ENCODE data around the gene IL36RN.

The IL36RN gene

DNA sequence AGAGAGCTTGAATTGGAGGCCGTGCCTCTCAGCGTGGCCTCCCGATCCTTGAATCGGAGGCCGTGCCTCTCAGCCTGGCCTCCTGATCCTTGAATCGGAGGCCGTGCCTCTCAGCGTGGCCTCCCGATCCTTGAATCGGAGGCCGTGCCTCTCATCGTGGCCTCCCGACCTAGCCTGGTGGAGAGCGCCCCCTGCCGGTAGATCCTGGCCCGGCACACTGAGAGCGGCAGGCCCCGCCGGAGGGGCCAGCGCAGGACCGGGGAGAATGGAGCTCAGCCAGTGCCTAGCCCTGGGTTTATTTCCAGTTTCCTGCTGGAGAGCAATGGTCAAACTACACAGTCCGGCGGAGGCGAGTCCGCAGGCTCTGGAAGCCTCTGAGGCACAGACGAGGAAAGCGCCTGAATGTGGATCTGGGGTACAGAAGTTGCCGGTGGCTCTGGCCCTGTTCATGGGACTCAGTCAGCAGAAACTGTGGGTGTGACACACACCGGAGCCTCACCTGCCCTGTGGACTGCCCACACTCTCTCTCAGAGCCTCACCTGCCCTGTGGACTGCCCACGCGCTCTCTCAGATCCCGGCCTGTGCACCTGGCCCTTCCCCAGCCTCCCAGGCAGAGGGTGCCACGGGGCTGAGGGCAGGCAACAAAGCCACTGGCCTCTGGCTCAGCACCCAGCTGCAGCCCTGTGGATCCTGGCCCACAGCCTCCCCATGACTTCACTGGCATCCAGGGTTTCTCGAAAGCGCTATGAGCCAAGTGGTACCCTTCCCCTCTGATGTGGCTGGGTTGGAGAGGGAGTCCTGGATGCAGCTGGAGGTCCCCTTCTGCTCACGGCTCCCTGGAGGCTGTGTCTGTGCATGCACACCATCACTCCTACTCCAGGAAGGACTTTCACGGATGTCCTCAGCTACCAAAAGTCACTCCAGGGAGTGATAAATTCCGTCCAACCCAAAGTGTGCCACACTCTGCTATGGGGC is 7.8 kb upstream of the IL36RN start:
- DNase-seq (ENCODE audit: low spot score), result no peak

DNA sequence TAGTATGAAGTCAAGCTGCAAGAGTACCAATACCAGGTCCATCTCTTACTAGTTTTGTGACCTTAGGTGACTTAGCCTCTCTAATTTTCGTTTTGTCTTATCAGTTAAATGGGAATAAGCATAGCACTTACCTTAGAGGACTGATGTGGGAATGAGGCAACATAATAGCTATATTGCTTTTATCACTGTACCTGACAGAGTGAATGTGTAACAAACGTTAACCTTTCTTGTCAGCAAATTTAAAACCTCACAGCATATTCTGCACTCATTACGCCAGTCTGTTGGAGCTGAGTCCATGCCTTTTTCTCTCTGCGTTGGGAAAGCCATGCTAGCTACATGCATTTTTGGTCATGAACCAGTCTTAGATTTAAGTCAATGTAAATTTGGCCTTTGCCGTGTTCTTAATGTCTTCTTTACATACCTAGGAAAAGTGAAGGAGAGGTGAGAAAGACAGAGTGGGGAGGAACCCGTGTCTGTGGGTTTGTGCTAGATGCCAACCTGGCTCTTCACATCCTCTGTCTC is 6.5 kb upstream of the IL36RN start, which contains the start of gene IL36B:
Gene IL36B, minus strand, starts transcription at position 472 of the 522 bp plus-strand sequence.
- DNase-seq (ENCODE audit: low spot score), result no peak

DNA sequence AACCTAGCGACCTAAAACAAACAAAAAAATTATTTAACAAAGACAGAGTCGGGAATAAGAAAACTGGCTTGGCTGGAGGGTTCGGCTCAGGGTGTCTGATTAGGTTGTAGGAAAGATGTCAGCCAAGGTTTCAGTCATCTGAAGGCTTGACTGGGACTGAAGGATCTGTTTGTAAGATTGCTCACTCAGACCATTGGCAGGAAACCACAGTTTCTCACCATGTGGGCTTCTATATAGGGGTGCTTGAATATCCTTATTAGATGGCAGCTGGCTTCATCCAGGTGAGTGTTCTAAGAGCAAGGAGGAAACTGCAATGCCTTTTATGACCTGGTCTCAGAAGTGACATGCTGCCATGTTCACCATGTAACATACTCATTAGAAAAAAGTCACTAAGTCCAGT is 5.3 kb upstream of the IL36RN start:
- no peak for DNase-seq (ENCODE audit: low spot score)

GRCh38 chr2:113054066-113054465 is 4.9 kb upstream of the IL36RN start:
- no peak for DNase-seq (ENCODE audit: low spot score)

GRCh38 chr2:113056521-113056920 is 2.5 kb upstream of the IL36RN start:
- no peak for DNase-seq (ENCODE audit: low spot score)

DNA sequence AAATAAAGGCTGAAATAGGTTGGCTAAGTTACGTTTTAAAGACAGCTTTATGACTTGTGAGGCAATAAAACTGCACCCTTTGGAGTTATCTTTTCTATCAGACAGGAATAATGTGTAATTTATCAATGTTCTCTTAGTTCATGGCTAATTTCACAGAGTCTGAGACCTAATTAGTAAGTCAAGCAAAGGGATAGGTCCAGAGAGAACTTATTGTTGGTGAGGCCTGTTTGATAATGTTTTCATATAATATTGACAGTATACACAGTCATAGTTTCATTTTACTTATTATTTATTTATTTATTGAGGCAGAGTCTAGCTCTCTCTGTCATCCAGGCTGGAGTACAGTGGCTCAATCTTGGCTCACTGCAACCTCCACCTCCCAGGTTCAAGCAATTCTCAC is 1.9 kb upstream of the IL36RN start:
- no peak for DNase-seq (ENCODE audit: low spot score)

- no peak for DNase-seq (ENCODE audit: low spot score)
Observed at GRCh38 chr2:113058411-113058994, 495 bp upstream of the IL36RN start.

DNA sequence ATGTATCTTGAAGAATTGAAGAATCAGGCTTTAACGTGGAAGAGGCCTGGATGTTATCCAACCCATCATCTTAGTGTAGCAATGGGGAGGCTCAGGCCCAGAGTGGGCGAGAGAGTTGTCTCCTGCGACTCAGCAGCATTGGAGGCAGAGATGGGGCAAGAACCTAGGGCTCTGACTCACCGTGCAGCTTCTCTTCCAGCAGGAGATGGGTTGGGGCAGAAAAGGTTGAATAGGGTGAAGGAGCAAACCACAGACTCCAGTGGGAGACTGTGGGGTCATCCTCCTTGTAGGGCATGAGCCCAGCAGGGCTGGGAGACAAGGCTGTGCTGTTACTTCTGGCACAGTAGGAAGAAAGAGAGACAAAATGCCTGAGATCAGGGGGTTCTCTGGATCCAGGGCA is 1.4 kb downstream of the IL36RN start:
- no peak for DNase-seq (ENCODE audit: low spot score)

- no peak for DNase-seq (ENCODE audit: low spot score)
Observed at GRCh38 chr2:113060796-113061195, 1.8 kb downstream of the IL36RN start.

DNA sequence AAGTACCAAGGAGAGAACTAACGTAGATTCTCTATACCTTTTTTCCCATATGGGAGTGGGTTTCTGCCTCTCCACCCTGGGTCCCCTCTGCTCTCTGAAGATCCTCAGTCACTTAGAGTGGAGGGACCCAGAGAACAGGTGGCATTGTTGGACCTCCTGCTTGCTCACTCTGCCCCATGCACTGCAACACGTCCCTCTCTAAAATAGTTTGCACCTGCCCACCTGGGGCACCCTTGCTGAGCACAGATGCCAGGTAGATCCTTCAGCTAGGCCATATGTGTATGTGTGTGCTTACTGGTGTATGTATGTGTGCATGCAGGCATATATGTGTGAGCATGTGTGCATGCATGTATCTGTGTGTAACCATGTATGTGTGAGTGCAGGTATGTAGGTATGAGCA is 2.2 kb downstream of the IL36RN start:
- DNase-seq (ENCODE audit: low spot score), result no peak

DNA sequence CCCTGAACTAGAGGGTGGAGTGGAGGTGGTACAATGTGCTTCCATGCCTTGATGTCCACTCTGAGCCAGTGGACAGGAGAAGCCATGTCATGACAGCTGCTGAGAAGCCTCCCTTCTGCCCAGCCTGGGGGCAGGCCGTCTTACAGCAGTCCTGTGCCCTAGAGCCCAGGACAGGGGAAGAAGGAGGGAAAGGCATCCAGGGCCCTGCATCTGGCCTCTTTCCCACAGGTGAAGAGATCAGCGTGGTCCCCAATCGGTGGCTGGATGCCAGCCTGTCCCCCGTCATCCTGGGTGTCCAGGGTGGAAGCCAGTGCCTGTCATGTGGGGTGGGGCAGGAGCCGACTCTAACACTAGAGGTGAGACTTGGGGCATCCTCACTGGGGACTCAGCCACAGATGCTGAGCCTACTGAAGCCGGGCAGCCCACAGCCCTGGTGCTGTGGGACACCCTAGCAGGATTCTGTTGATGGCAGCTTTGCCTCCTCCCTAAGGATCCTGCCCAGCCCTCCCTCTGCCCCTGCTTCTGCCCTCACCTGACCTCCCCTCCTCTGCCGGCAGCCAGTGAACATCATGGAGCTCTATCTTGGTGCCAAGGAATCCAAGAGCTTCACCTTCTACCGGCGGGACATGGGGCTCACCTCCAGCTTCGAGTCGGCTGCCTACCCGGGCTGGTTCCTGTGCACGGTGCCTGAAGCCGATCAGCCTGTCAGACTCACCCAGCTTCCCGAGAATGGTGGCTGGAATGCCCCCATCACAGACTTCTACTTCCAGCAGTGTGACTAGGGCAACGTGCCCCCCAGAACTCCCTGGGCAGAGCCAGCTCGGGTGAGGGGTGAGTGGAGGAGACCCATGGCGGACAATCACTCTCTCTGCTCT is 3.1 kb downstream of the IL36RN start:
- DNase-seq (ENCODE audit: low spot score), result no peak

DNA sequence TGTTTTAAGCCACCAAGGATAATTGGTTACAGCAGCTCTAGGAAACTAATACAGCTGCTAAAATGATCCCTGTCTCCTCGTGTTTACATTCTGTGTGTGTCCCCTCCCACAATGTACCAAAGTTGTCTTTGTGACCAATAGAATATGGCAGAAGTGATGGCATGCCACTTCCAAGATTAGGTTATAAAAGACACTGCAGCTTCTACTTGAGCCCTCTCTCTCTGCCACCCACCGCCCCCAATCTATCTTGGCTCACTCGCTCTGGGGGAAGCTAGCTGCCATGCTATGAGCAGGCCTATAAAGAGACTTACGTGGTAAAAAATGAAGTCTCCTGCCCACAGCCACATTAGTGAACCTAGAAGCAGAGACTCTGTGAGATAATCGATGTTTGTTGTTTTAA is 5.3 kb downstream of the IL36RN start:
- DNase-seq (ENCODE audit: low spot score), result no peak

DNA sequence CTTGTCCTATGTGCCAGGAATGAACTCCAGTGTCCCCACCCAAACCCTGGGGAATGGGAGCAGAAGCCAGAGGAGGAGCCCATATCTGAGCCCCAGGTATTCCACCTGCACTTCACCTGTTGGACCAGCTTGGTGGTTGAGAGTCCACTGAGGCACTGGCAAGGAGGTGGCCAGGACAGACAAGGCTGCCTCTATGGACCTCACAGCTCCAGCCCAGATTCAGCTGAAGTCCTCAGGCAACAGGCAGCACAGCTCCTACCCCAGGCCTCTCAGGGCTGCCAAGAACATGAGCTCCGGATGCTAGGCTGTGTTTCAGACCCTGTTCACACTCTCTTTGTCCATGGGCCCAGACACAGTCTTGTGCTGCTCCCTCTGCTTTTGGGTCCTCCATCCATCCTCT is 5.9 kb downstream of the IL36RN start:
- DNase-seq (ENCODE audit: low spot score), result no peak

- no peak for DNase-seq (ENCODE audit: low spot score)
Observed at GRCh38 chr2:113067681-113068080, 8.7 kb downstream of the IL36RN start, which contains the start of gene IL1F10. Gene IL1F10 (plus strand): TSS chr2:113067970. CDS start chr2:113072739, 4,769 bp downstream.

DNA sequence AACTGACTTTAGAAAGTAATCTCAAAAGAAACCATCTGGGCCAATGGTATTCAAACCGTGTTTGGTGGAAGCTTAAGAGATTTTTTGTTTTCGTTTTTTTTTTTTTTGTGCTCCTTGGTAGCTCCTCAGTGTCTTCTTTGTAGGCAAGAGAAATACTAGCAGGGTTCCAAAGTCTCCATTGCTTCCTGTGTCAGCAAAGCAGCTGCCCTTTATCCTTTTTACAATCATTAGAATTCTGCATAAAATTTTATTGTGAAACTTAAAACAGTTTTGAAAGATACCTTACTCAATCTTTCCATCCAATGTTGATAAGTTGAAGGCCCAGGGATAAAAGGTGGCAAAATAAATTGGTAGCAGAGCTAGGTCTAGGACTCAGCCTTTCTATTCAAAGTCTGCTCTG is 9.3 kb downstream of the IL36RN start:
- DNase-seq (ENCODE audit: low spot score), result no peak

GRCh38 chr2:113068706-113069485 is 9.9 kb downstream of the IL36RN start:
- DNase-seq (ENCODE audit: low spot score), result no peak

GRCh38 chr2:113069676-113070605 is 10.9 kb downstream of the IL36RN start:
- no peak for DNase-seq (ENCODE audit: low spot score)

- DNase-seq (ENCODE audit: low spot score), result no peak
Observed at GRCh38 chr2:113070606-113070975, 11.6 kb downstream of the IL36RN start.

GRCh38 chr2:113072584-113072983 is 13.6 kb downstream of the IL36RN start:
- DNase-seq (ENCODE audit: low spot score), result no peak

GRCh38 chr2:113073325-113073834 is 14.4 kb downstream of the IL36RN start:
- no peak for DNase-seq (ENCODE audit: low spot score)

Measured in LoVo (cell line).